Glomerular visceral epithelial cell (primary cell): ENCODE measurements around the gene TUBA3D.
"Not testable (repeated sequence)": the region's sequence is repeated elsewhere in the genome, so short reads cannot be mapped to it uniquely, and the experiment has no call there.

Experiments used
- DNase-seq: peaks from one replicate; pipeline ENCODE4 v3.0.0-alpha.2; 2016; ENCODE audit errors: extremely low spot score

TUBA3D gene

DNA sequence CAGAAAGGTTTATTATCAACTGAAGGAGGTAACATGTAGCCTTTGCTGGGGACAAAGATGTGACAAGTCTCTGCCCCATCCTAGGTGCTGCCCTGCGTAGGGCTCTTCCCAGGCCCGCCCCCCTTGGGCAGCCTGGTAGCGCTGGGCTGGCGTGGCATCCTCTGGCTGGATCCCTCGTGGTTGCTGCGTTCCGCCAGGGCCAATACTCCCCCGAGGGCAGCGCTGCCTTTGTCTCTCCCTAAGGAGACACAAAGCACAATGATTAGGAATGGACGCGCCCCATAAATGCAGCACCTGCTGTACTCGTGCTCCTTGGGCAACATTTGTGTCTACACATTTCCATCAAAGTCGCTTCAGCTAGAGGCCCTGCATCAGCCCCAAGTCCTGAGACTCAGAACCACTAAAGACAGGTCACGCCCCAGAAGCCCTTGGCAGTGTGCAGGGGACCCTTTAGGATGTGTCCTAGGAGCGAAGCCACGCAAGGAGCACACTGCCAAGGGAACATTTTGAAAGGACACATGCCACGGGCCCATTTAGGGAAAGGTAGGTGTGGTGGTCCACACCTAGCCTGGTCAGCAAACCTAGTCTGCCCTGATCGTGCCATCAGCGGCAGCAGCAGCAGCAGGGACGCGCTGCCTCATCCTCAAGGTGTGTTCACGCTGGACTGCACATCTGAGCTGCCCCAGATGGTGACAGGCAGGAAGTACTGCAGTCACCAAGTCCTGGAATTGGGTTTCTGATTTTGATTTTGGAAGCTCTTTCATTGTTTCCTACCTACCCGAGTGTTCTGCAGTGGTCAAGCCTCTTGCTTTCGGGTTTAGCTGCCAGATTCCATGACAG is 8.3 kb downstream of the TUBA3D start:
- not testable (repeated sequence) for DNase-seq

GRCh38 chr2:131484906-131485460 is 9.1 kb downstream of the TUBA3D start:
- not testable (repeated sequence) for DNase-seq

- not testable (repeated sequence) for DNase-seq
These were observed 10.4 kb downstream of the TUBA3D start for GRCh38 chr2:131486201-131486902.

- no peak for DNase-seq
These were observed 12.6 kb downstream of the TUBA3D start for GRCh38 chr2:131488306-131489205.

GRCh38 chr2:131490616-131491468 is 14.9 kb downstream of the TUBA3D start:
- peak; percentile 22 for DNase-seq

DNA sequence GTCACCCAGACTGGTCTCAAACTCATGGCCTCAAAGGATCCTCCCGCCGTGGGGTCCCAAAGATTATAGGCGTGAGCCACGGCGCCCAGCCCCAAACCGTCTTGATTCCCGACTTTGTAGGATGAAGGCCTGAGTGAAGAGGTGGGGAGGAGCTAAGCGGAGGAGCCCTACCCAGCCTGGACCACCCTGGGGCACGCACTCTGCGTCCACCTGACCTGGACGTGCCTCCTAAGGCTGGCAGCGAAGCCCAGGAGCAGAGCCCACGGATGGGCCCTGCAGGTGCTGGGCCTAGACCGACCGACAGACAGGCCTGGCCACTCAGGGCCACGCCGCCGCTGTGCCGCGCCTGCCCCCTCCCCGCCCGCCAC is 15.5 kb downstream of the TUBA3D start:
- peak; percentile 18 for DNase-seq

GRCh38 chr2:131492015-131492417 is 16.1 kb downstream of the TUBA3D start, which contains the start of gene MZT2A:
MZT2A (minus strand) TSS chr2:131492397; CDS start chr2:131492376, 21 bp downstream.
- not testable (repeated sequence) for DNase-seq

GRCh38 chr2:131492418-131493198 is 16.7 kb downstream of the TUBA3D start:
- peak; percentile 99 for DNase-seq

- DNase-seq: no peak
These were observed 17.5 kb downstream of the TUBA3D start for GRCh38 chr2:131493199-131493968.

DNA sequence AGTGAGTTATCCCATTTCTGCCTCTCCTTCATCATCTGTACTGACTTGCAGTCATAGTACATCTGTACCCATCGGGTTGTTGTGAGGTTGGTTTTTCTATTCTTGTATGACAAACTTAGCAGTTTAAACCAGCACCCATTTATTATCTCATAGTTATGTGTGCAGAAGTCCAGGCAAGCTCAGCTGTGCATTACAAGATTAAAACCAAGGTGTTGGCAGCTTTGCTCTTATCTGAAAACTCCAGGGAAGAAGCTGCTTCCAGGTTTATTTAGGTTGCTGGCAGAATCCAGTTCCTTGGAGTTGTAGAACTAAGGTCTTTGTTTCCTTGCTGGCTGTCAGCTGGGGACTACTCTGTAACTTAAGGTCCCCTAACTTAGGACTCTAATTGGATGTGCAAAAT is 19.6 kb downstream of the TUBA3D start:
- DNase-seq: not testable (repeated sequence)

- peak; percentile 58 for DNase-seq
These were observed 22.5 kb downstream of the TUBA3D start for GRCh38 chr2:131498321-131498973.

DNA sequence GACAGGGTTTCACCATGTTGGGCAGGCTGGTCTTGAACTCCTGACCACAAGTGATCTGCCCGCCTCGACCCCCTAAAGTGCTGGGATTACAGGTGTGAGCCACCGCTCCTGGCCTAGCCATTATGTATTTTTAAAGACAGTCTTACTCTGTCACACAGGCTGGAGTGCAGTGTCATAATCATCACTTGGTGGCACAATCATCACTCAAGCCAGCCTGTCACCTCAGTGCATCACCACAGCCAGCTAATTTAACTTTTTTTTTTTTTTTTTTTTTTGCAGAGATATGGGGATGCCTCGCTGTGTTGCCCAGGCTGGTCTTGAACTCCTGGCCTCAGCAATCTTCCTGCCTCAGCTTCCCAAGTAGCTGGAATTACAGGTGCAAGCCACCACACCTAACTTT is 27.7 kb downstream of the TUBA3D start:
- not testable (repeated sequence) for DNase-seq

DNA sequence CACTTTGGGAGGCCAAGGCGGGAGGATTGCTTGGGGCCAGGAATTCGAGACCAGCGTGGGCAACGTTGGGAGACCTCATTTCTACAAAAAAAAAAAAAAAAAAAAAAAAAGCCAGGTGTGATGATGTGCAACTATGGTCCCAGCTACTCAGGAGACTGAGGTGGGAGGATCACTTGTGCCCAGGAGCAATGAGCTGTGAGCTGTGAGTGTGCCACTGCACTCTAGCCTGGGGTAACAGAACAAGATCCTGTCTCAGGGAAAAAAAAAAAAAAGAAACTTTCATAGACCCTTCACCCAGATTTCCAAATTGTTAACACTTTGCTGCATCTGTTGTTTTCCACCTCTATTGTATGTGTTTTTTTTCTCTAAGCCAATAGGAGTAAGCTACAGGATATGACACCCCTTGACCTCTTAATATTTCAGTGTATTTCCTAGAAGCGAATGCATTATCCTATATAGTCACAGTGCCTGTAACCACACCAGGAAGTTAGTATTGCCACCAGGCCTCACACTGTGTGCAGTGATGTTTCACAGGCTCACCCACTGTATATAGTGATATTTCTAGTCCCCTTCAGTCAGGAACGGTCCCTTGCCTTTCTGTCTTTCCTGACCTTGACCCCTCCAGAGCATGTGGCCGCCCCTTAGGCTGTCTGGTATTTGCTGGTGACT is 28.3 kb downstream of the TUBA3D start:
- not testable (repeated sequence) for DNase-seq

GRCh38 chr2:131509615-131510014 is 33.7 kb downstream of the TUBA3D start:
- no peak for DNase-seq

DNA sequence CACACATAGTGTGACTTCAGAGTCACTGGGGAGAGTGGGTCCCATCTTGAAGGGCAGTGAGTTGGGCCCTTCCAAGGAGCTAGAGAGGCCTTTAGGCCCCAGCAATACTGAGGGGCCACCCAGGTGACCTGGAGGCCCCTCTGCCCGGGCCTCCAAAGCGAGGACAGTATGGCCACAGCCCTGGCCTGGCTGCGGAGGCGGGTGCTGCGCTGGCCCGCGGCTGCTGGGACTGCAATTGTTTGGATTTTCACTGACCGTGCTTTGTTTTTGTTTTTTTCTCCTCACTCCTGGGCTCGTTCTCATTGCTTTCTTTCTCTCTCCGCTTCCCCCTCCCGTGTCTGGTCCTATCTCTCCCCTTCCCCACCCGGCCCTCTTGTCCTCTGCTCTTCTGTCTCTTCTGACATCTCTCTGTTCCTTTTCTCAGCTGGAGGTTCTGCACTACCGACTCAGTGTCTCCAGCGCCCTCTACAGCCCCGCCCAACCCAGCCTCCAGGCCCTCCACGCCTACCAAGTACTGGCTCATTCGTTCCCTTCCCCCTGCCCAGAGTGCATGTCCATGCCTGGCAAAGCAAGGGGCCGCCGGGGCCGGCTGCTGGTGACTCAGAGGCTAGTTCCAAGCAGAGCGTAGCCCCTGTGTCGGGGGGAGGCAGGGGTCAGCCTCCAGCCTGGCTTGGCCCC is 35.5 kb downstream of the TUBA3D start:
- DNase-seq: peak; percentile 81

DNA sequence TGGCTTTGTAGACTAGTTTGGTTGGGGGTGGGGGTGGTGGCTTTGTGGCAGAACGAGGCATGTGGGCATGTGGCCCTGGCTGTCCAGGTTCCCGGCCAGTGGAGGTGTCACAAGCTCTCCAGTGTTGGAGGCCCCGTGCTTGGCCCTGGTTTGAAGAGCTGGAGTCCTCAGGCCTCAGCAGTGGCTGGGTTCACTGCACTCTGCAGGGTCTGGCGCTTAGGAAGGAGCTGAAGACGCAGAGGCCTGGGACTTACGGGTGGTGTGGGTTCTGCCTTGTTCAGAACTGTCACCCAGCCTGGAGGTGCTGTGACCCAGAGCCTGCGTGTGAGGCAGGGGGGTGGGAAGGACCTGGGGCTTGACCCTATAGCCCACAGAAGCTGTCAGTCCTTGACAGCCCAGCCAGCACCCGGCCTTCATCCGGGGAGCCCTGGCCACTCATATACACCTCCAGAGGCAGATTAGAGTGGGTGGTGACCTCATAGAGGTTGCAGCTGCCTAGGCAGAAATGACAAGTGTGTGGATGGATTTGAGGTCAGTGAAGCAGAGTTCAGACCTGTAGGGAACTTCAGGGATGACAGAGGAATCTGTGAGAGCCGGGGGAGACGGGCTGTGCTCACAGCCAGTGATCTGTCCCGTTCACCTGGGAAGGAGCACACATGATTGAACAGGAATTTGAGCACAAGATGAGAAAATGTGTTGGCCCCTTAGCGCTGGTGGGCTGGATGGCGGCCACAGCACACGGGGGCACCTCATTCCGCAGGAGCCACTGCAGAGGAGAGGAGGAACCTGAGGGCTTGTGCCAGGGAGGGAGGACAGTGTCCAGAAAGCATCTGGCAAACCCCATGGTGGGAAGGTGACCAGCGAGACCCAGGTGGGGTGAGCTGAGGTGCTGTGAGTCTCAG is 36.3 kb downstream of the TUBA3D start:
- DNase-seq: peak; percentile 47
